ENCODE measurements around the gene RAC3.

The RAC3 gene

DNA sequence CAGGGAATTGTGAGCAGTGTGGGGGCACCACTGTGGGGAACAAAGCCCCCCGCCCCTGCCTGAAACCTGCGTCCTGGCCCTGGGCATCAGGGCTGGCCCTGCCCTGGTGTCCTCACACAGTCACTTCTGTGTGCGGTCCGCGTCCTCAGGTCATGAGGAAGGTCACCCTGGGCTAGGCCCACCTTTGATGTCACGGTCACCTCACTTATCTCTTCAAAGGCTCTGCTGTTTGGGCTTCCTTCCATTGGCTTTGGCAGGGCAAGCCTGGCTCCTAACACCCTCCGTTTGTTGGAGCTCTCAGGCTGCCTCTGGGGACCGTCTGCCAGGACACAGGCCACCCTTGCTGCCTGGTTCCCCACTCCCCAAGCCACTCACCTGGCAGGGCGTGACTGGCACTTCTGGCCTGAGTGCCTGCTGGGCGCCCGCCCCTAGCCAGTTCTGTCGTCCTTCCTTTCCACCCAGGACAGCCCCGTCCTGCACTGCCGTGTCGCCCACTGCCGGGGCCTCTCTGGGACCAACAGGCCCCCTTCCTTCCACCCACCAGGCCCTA lies 17.6 kb upstream of the RAC3 start:
- DNase-seq, result no peak

GRCh38 chr17:82014432-82014831 lies 17.0 kb upstream of the RAC3 start:
- no peak for DNase-seq

- no peak for DNase-seq
These were observed 16.5 kb upstream of the RAC3 start for GRCh38 chr17:82014971-82015310.

DNA sequence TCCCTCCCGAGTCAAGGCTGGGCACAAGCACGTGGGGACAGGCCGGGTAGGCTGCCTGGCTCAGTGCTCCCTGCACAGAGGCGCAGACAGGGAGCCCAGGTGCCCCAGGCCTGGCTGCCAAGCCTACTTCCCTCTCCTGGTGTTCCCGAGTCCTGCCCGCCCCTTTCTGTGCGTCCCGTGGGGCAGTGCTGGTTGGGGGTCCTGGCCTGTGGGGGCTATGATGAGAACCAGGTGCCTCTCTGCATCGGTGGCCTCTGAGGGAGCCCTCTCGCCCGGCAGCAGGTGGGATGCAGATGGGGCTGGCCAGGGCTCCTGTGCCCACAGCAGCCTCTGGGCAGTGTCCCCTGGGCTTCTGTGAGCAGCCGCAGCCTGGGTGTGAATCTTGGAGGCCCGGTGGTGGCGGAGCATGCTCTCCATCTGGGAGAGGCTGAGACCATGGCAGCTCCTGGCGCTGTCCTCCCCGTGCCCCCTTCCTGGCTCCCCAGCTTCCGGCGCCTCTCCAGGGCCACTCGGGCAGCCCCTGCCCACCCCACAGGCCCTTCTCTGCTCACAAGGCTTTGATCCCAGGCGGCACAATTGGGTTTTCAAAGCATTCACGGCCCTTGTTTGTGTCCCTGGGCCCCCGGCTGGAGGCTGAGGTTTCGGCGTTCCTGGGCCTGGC lies 16.0 kb upstream of the RAC3 start:
- DNase-seq, result no peak

DNA sequence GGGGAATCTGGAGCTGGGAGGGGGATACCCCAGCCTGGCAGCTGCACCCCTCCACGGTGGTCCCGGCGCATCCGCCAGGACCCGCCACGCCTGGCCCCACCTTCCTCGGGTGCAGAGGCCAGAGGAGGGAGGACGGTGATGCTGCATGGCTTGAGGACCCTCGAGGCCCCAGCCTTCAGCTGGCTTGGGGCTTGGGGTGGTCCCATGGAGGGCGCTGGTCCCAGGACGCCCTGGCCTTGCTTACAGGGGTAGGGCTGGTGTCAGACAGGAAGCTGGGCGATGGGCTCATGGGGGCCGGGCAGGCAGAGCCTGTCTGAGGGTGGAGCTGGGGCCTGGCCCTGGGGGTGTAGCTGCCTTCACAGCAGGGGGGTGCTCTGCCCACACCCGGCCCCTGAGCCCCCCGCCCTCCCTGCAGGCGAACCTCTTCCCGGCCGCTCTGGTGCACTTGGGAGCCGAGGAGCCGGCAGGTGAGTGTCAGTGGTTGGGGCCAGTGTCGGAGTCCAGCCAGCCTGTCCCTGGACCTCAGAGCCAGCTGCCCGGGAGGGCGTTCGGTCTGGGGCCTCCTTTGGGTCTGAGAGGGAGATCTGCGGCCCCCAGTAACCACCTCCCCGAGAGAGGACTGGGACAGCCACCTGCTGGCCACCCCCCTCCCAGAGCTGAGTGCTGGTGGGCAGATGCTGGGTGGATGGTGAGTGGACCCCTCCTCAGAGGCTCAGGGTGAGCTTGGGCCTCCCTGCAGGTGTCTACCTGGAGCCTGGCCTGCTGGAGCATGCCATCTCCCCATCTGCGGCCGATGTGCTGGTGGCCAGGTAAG lies 15.2 kb upstream of the RAC3 start:
- no peak for DNase-seq

DNA sequence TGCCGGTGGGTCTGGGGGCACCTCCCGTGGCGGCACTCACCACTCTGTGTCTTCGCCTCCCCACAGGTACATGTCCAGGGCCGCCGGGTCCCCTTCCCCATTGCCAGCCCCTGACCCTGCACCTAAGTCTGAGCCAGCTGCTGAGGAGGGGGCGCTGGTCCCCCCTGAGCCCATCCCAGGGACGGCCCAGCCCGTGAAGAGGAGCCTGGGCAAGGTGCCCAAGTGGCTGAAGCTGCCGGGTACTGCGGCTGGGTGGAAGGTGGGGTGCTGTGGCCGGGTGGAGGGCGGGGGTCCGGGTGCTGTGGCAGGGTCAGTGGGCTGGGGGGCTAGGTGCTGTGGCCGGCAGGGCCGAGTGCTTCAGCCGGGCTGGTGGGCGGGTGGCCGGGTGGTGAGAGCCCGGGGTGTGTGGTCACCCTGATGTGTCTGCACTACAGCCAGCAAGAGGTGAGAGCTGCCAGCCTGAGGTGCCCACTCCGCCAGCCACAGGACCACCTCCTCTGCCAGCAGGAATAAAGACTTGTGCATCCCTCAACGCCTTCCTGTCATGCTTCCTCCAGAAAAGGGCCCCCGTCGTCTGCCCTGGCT lies 14.5 kb upstream of the RAC3 start:
- DNase-seq, result no peak

DNA sequence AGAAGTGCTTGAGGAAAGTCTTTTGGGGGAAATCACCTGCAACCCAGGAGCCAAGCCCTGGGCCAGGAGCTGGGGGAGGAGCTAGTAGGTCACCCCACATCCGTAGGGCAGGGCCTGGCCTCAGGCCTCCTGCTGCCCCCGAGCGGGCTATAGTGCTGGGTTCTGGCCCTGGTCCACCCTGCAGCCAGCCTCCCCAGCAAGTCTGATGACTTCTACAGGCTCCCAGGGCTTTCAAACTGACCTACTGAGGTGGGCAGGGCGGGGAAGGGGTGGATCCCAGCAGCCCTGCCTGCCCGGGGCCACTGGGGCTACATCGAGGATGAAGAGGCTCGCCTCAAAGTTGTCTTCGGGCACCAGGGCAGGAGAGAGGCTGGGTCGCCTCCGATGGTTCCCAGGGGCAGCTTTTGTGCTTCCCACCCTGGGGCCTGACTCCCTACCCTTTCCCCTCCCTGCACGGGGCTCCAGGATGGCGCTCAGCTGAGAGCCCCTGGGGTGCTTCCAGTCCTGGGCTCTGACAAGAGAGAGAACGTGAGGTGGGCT lies 13.8 kb upstream of the RAC3 start:
- DNase-seq, result no peak

- DNase-seq, result no peak
These were observed 13.1 kb upstream of the RAC3 start for GRCh38 chr17:82018152-82018988.

DNA sequence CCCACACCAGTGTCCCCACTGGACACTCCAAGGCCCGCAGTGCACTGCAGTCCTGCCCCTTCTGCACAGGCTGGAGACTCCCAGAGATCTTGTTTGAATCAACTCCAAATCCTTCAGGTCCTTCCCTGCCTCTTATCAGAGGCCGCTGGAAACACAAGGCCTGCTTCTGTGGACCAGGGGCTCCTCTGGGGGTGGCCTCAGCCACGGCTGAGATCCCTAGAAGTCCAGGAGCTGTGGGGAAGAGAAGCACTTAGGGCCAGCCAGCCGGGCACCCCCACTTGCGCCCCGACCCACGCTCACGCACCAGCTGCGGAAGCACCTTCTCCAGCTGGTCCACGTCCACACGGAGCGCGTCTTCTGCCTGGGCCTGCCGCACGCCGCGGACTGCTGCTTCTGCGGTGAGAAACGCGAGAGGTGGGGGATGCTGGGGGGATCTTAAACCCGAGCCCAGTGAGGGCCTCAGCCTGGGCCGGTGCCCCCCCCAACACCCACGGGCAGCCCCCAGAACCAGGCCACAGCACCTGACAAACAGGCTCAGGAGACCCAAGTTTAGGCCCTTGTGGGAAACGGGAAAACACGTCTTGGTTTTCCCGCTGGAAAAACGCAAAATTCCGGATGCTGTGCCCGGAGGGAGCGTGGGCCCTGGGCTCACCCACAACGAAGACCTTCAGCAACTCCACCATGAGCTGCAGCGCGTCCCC lies 12.3 kb upstream of the RAC3 start:
- no peak for DNase-seq

DNA sequence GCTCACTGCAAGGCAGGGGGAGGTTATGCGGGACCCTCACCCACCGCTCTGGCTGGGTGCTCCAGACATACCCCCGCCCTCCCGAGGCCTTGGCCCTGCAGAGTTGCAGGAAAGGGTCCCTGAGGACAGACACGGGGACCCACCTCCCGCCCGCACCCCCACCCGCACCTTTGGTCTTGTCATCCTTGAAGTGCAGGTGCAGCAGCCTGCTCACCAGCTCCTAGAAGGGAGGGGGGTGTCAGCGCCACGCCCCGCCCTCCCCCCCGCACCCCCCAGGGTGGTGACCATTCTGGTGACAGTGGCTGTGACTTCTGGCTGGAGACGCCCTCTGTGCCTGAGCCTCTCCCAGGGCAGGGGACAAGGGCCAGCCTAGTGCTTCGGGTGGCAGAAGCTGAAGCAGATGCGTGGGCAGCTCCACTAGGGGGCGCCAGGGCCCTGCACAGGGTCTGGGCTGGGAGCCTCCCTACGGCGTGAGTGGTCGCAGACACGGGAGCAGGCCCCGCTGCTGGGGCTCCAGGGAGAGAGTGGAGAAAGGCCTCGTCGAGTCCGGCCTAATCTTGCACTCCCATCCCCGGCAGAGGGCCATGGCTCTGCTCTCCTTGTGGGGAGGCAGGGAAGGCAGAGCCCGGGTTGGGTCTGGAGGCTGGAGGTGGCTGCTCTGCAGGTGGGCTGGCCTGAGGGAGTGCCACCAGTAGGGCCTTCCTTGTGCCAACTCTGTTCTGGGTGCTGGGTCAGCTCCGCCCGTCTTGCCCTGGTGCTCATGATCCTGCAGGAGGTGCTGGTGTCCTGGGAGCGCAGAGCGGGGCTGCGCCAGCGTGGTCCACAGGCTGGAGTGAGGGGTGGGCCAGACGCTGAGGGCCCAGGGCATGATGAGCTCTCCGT lies 11.5 kb upstream of the RAC3 start:
- DNase-seq, result peak; percentile 57

DNA sequence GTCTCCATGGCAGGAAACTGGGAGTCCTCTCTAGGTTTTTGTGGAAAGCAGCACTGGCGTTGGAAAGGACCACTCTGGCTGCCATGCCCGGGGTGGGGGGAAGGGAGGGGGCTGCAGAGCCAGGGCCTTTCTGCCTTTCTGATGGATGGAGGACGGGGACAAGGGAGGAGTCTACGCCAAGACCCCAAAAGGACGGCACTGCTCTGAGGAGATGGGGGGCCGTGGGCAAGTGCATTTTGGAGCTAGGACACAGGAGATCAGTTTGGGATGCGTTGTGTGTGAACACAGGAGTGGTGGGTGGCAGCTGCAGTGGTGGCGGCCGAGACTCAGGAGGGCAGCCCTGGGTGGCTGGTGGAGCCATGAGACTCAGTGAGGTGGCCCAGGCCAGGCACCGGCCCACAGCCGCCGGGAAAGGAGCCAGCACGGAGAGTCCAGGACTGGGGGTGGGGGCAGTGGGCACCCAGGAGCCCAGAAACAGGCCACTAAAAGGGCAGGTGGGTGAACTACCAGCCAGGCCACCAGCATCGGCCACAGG lies 10.8 kb upstream of the RAC3 start:
- DNase-seq, result no peak

- peak; percentile 49 for DNase-seq
These were observed 10.2 kb upstream of the RAC3 start for GRCh38 chr17:82021107-82021899.

GRCh38 chr17:82021900-82022309 lies 9.6 kb upstream of the RAC3 start:
- DNase-seq, result no peak

GRCh38 chr17:82022310-82022980 lies 9.0 kb upstream of the RAC3 start, which contains the start of gene CENPX:
Gene CENPX (minus strand): TSS chr17:82022878. CDS start chr17:82022861, 17 bp downstream.
- DNase-seq, result no peak

DNA sequence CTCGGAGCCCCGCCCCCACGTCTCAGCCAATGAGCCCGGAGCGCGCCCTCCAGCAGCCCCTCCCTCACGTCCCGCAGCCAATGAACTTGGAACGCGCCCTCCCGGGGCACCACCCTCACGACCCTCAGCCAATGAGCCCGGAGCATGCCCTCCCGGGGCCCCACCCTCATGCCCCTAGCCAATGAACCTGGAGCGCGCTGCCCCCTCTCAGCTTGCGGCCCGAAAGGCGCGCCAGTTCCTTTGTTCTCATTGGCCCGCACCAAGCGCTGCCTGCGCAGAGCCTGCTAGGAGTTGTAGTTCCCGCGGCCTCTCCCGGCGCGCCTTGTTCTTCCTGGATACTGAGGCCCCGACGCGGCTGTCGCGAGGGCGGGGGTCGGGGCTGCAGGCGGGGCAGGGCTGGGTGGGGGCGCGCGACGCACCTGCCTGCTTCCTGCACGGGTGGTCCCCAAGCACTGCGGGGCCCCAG lies 8.5 kb upstream of the RAC3 start, which contains the start of gene LRRC45:
Gene LRRC45, plus strand, starts transcription at position 325 of the 466 bp plus-strand sequence. CDS start 339 bp downstream, outside the sequence.
- peak; percentile 100 for DNase-seq

DNA sequence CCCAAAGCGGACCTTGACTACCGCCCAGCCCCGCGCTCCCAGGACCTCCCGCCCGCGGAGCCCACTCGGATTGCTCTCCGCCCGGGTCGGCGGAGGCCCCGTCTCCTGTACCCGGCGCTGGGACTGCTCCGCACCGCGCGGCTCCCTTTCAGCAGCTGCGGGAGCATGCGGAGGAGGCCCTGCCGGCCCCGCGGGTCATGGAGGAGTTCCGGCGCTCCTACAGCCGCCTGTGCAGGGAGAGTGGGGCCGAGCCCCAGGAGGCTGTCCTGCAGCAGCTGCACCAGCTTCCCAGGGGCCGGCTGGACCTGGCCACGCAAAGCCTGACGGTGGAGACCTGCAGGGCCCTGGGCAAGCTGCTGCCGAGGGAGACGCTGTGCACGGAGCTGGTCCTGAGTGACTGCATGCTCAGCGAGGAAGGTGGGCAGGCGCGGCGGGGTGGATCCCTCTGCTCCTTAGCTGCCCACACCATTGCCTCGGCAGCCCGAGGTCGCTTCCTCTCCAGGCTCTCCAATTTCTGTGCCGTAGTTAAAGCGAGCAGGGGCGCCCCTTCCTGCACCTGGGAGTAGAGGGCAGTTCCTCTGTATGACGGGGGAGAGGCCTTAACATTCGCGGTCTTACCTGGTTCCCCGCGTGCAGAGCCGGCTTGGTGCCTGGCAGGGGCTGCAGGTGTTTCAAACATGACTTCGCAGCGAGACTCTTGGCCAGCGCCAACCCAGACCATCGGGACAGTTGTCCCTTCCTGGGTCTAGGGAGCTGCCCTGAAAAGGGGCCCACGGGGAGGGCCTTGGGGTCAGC lies 7.8 kb upstream of the RAC3 start:
- no peak for DNase-seq

GRCh38 chr17:82024859-82025258 lies 6.6 kb upstream of the RAC3 start:
- no peak for DNase-seq

All from activated gamma-delta T cell treated with Interleukin-2 at 50 U/mL for 16 hours (primary cell).